Activated naive CD8-positive, alpha-beta T cell treated with anti-CD3 and anti-CD28 coated beads for 36 hours (primary cell): Measurements from ENCODE around the gene SELENOP. TPM values are rescaled to one million over a fixed set of nuclear protein-coding genes. Genes with fewer than 3 reads are reported as not detected.
"Not testable (repeated sequence)": the region's sequence is repeated elsewhere in the genome, so short reads cannot be mapped to it uniquely, and the experiment has no call there.

ENCODE experiments used
- DNase-seq: peaks from one replicate; pipeline ENCODE4 v3.0.0; 2021
- H3K27ac Mint-ChIP-seq: one replicate; pipeline ENCODE4 v1.8.0; 2022; ENCODE audit warnings: mild to moderate bottlenecking, moderate library complexity, mixed read lengths
- H3K27me3 Mint-ChIP-seq: one replicate; pipeline ENCODE4 v1.8.0; 2022; ENCODE audit warnings: mild to moderate bottlenecking, mixed read lengths
- H3K36me3 Mint-ChIP-seq: one replicate; pipeline ENCODE4 v1.8.0; 2021; ENCODE audit warnings: mild to moderate bottlenecking, mixed read lengths
- H3K4me1 Mint-ChIP-seq: one replicate; pipeline ENCODE4 v1.8.0; 2021; ENCODE audit warnings: mixed read lengths
- H3K4me3 Mint-ChIP-seq: one replicate; pipeline ENCODE4 v1.8.0; 2022; ENCODE audit warnings: mild to moderate bottlenecking, moderate library complexity, mixed read lengths
- H3K9me3 Mint-ChIP-seq: one replicate; pipeline ENCODE4 v1.8.0; 2022; ENCODE audit warnings: mixed read lengths
- total RNA-seq, 2 experiments: library from RNA; stranded (reverse); gene quantifications; one replicate each; pipeline ENCODE4 v1.2.3, GENCODE V29; 2021

SELENOP gene
- total RNA-seq, 2 experiments from 2014 or later: not detected

GRCh38 chr5:42839196-42839595, 27.5 kb upstream of the SELENOP start:
- H3K36me3 Mint-ChIP-seq: no peaks in the 10 kb centered on the region
- H3K4me1 Mint-ChIP-seq: no peaks in the 10 kb centered on the region
- H3K27ac Mint-ChIP-seq: no peak overlapping the region
- no peak for DNase-seq
- no peak overlapping the region for H3K4me3 Mint-ChIP-seq
- H3K9me3 Mint-ChIP-seq: peaks cover 2% of the 10 kb centered on the region
- peaks cover 6% of the 10 kb centered on the region for H3K27me3 Mint-ChIP-seq

GRCh38 chr5:42837601-42838000, 25.9 kb upstream of the SELENOP start:
- Mint-ChIP-seq H3K36me3 (no peaks in the 10 kb centered on the region), H3K27ac (no peak overlapping the region), H3K4me1 (no peaks in the 10 kb centered on the region), H3K27me3 (peaks cover 3% of the 10 kb centered on the region), H3K4me3 (no peak overlapping the region), H3K9me3 (no peaks in the 10 kb centered on the region)
- DNase-seq: no peak

GRCh38 chr5:42836070-42836769, 24.5 kb upstream of the SELENOP start:
- Mint-ChIP-seq H3K4me3 (no peak overlapping the region), H3K27ac (no peak overlapping the region), H3K9me3 (no peaks in the 10 kb centered on the region), H3K27me3 (peaks cover 3% of the 10 kb centered on the region), H3K36me3 (no peaks in the 10 kb centered on the region), H3K4me1 (no peaks in the 10 kb centered on the region)
- DNase-seq: no peak

GRCh38 chr5:42832060-42832459, 20.4 kb upstream of the SELENOP start:
- no peak overlapping the region for H3K27ac Mint-ChIP-seq
- DNase-seq: no peak
- H3K4me3 Mint-ChIP-seq: no peak overlapping the region
- H3K4me1 Mint-ChIP-seq: no peaks in the 10 kb centered on the region
- H3K36me3 Mint-ChIP-seq: no peaks in the 10 kb centered on the region
- no peaks in the 10 kb centered on the region for H3K27me3 Mint-ChIP-seq
- no peaks in the 10 kb centered on the region for H3K9me3 Mint-ChIP-seq

- H3K27ac Mint-ChIP-seq: no peak overlapping the region
- no peaks in the 10 kb centered on the region for H3K9me3 Mint-ChIP-seq
- H3K27me3 Mint-ChIP-seq: no peaks in the 10 kb centered on the region
- DNase-seq: no peak
- H3K36me3 Mint-ChIP-seq: no peaks in the 10 kb centered on the region
- no peak overlapping the region for H3K4me3 Mint-ChIP-seq
- H3K4me1 Mint-ChIP-seq: no peaks in the 10 kb centered on the region
Observed at GRCh38 chr5:42830924-42831323, 19.2 kb upstream of the SELENOP start.

GRCh38 chr5:42828671-42829070, 17.0 kb upstream of the SELENOP start:
- Mint-ChIP-seq H3K9me3 (no peaks in the 10 kb centered on the region), H3K27me3 (no peaks in the 10 kb centered on the region)

GRCh38 chr5:42826757-42827515, 15.2 kb upstream of the SELENOP start:
- no peaks in the 10 kb centered on the region for H3K36me3 Mint-ChIP-seq
- no peak overlapping the region for H3K4me3 Mint-ChIP-seq
- no peak overlapping the region for H3K27ac Mint-ChIP-seq
- no peaks in the 10 kb centered on the region for H3K4me1 Mint-ChIP-seq
- H3K9me3 Mint-ChIP-seq: no peaks in the 10 kb centered on the region
- H3K27me3 Mint-ChIP-seq: no peaks in the 10 kb centered on the region
- no peak for DNase-seq

More at GRCh38 chr5:42828671-42829070, 17.0 kb upstream of the SELENOP start:
- H3K27ac Mint-ChIP-seq: no peak overlapping the region
- H3K4me1 Mint-ChIP-seq: no peaks in the 10 kb centered on the region
- no peak overlapping the region for H3K4me3 Mint-ChIP-seq
- H3K36me3 Mint-ChIP-seq: no peaks in the 10 kb centered on the region
- no peak for DNase-seq

GRCh38 chr5:42825422-42826148, 13.9 kb upstream of the SELENOP start:
- H3K27me3 Mint-ChIP-seq: no peaks in the 10 kb centered on the region
- H3K27ac Mint-ChIP-seq: no peak overlapping the region
- no peak overlapping the region for H3K4me3 Mint-ChIP-seq
- H3K36me3 Mint-ChIP-seq: no peaks in the 10 kb centered on the region
- H3K9me3 Mint-ChIP-seq: no peaks in the 10 kb centered on the region
- H3K4me1 Mint-ChIP-seq: no peaks in the 10 kb centered on the region
- no peak for DNase-seq

- no peaks in the 10 kb centered on the region for H3K27me3 Mint-ChIP-seq
- no peaks in the 10 kb centered on the region for H3K36me3 Mint-ChIP-seq
- DNase-seq: no peak
- H3K4me1 Mint-ChIP-seq: no peaks in the 10 kb centered on the region
- H3K9me3 Mint-ChIP-seq: no peaks in the 10 kb centered on the region
- no peak overlapping the region for H3K4me3 Mint-ChIP-seq
- no peak overlapping the region for H3K27ac Mint-ChIP-seq
Observed at GRCh38 chr5:42824347-42824976, 12.8 kb upstream of the SELENOP start.

GRCh38 chr5:42822548-42822947, 10.9 kb upstream of the SELENOP start:
- H3K36me3 Mint-ChIP-seq: no peaks in the 10 kb centered on the region
- H3K27me3 Mint-ChIP-seq: no peaks in the 10 kb centered on the region
- DNase-seq: no peak
- H3K9me3 Mint-ChIP-seq: no peaks in the 10 kb centered on the region
- H3K4me1 Mint-ChIP-seq: no peaks in the 10 kb centered on the region
- no peak overlapping the region for H3K27ac Mint-ChIP-seq
- H3K4me3 Mint-ChIP-seq: no peak overlapping the region

GRCh38 chr5:42819745-42820144, 8.1 kb upstream of the SELENOP start:
- no peaks in the 10 kb centered on the region for H3K9me3 Mint-ChIP-seq
- H3K27ac Mint-ChIP-seq: no peak overlapping the region
- H3K4me1 Mint-ChIP-seq: no peaks in the 10 kb centered on the region
- no peak for DNase-seq
- H3K4me3 Mint-ChIP-seq: no peak overlapping the region
- H3K36me3 Mint-ChIP-seq: no peaks in the 10 kb centered on the region
- no peaks in the 10 kb centered on the region for H3K27me3 Mint-ChIP-seq

GRCh38 chr5:42816546-42816945, 4.9 kb upstream of the SELENOP start:
- not testable (repeated sequence) for DNase-seq

GRCh38 chr5:42813533-42813932, 1.8 kb upstream of the SELENOP start:
- Mint-ChIP-seq H3K4me1 (peaks cover 4% of the 10 kb centered on the region), H3K9me3 (no peaks in the 10 kb centered on the region), H3K27me3 (no peaks in the 10 kb centered on the region), H3K4me3 (no peak overlapping the region), H3K36me3 (peaks cover 3% of the 10 kb centered on the region), H3K27ac (no peak overlapping the region)
- no peak for DNase-seq

More at GRCh38 chr5:42816546-42816945, 4.9 kb upstream of the SELENOP start:
- not testable (repeated sequence) for H3K9me3 Mint-ChIP-seq, H3K27ac Mint-ChIP-seq, H3K36me3 Mint-ChIP-seq, H3K27me3 Mint-ChIP-seq, H3K4me1 Mint-ChIP-seq, H3K4me3 Mint-ChIP-seq

GRCh38 chr5:42812620-42813019, 928 bp upstream of the SELENOP start:
- H3K4me1 Mint-ChIP-seq: peaks cover 4% of the 10 kb centered on the region
- DNase-seq: no peak
- H3K9me3 Mint-ChIP-seq: no peaks in the 10 kb centered on the region
- H3K36me3 Mint-ChIP-seq: peaks cover 3% of the 10 kb centered on the region
- H3K4me3 Mint-ChIP-seq: no peak overlapping the region
- no peaks in the 10 kb centered on the region for H3K27me3 Mint-ChIP-seq
- no peak overlapping the region for H3K27ac Mint-ChIP-seq
